Amygdala (tissue), 56 donors: Measurements from ENCODE around the gene PCDHB9.
"Not testable (repeated sequence)": the region's sequence is repeated elsewhere in the genome, so short reads cannot be mapped to it uniquely, and the experiment has no call there.

Experiments
- DNase-seq, 56 donors: peaks; one replicate each; lab custom pipeline; 2025; lab: John Stamatoyannopoulos, UW

Gene PCDHB9

DNA sequence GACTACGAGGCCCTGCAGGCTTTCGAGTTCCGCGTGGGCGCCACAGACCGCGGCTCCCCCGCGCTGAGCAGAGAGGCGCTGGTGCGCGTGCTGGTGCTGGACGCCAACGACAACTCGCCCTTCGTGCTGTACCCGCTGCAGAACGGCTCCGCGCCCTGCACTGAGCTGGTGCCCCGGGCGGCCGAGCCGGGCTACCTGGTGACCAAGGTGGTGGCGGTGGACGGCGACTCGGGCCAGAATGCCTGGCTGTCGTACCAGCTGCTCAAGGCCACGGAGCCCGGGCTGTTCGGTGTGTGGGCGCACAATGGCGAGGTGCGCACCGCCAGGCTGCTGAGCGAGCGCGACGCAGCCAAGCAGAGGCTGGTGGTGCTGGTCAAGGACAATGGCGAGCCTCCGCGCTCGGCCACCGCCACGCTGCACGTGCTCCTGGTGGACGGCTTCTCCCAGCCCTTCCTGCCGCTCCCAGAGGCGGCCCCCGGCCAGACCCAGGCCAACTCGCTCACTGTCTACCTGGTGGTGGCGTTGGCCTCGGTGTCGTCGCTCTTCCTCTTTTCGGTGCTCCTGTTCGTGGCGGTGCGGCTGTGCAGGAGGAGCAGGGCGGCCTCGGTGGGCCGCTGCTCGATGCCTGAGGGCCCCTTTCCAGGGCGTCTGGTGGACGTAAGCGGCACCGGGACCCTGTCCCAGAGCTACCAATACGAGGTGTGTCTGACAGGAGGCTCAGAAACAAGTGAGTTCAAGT lies 2.7 kb upstream of the PCDHB9 start:
- DNase-seq: not testable (repeated sequence)

DNA sequence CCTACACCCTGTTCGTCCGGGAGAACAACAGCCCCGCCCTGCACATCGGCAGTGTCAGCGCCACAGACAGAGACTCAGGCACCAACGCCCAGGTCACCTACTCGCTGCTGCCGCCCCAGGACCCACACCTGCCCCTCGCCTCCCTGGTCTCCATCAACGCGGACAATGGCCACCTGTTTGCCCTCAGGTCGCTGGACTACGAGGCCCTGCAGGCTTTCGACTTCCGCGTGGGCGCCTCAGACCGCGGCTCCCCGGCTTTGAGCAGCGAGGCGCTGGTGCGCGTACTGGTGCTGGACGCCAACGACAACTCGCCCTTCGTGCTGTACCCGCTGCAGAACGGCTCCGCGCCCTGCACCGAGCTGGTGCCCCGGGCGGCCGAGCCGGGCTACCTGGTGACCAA lies 1.7 kb downstream of the PCDHB9 start:
- DNase-seq: not testable (repeated sequence)

DNA sequence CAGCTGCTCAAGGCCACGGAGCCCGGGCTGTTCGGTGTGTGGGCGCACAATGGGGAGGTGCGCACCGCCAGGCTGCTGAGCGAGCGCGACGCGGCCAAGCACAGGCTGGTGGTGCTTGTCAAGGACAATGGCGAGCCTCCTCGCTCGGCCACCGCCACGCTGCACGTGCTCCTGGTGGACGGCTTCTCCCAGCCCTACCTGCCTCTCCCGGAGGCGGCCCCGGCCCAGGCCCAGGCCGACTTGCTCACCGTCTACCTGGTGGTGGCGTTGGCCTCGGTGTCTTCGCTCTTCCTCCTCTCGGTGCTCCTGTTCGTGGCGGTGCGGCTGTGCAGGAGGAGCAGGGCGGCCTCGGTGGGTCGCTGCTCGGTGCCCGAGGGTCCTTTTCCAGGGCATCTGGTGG lies 2.2 kb downstream of the PCDHB9 start:
- not testable (repeated sequence) for DNase-seq

DNA sequence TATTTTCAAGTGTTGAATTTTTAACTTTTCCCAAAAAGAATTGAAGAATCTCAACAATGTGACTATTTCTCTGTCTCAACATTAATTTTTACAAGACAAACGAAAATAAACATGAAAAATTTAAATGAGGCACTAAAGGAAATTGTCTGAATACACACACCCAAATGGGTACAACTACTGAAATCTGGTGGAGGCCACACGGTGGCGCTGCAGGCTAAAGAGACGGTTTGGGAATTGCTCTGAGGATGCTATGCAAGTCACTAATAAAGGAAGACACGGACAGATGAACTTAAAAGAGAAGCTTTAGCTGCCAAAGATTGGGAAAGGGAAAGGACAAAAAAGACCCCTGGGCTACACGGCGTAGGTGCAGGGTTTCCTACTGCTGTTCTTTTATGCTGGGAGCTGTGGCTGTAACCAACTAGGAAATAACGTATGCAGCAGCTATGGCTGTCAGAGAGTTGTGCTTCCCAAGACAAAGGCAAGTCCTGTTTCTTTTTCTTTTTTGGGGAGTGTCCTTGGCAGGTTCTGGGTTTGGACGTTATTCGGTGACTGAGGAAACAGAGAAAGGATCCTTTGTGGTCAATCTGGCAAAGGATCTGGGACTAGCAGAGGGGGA lies 5.3 kb downstream of the PCDHB9 start, which contains the start of gene PCDHB10:
PCDHB10 (plus strand) TSS at position 244 of the 616 bp plus-strand sequence; CDS start at position 444, 200 bp downstream.
- peak in 9 of 56 donors; percentile 2 to 62 (median 24) for DNase-seq

DNA sequence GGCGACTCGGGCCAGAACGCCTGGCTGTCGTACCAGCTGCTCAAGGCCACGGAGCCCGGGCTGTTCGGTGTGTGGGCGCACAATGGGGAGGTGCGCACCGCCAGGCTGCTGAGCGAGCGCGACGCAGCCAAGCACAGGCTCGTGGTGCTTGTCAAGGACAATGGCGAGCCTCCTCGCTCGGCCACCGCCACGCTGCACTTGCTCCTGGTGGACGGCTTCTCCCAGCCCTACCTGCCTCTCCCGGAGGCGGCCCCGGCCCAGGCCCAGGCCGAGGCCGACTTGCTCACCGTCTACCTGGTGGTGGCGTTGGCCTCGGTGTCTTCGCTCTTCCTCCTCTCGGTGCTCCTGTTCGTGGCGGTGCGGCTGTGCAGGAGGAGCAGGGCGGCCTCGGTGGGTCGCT lies 7.4 kb downstream of the PCDHB9 start:
- DNase-seq: not testable (repeated sequence)

DNA sequence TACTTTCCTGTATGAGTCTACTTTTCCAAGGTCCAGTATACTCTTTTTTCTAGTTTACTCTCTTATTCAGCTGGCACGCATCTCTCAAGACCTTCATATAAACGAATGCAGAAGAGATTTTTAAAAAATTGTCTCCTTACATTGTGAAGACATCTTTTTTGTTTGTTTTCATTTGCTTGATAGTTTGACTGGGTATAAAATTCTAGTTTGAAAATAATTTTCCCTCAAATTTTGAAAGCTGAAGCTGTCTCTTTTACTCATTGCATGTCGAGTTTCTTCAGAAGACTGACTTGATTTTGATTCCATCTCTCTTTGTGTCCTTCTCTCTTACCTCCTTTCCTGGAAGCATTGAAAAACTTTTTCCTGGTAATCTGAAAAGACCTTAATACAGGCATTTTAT lies 9.4 kb downstream of the PCDHB9 start:
- DNase-seq: no peak

DNA sequence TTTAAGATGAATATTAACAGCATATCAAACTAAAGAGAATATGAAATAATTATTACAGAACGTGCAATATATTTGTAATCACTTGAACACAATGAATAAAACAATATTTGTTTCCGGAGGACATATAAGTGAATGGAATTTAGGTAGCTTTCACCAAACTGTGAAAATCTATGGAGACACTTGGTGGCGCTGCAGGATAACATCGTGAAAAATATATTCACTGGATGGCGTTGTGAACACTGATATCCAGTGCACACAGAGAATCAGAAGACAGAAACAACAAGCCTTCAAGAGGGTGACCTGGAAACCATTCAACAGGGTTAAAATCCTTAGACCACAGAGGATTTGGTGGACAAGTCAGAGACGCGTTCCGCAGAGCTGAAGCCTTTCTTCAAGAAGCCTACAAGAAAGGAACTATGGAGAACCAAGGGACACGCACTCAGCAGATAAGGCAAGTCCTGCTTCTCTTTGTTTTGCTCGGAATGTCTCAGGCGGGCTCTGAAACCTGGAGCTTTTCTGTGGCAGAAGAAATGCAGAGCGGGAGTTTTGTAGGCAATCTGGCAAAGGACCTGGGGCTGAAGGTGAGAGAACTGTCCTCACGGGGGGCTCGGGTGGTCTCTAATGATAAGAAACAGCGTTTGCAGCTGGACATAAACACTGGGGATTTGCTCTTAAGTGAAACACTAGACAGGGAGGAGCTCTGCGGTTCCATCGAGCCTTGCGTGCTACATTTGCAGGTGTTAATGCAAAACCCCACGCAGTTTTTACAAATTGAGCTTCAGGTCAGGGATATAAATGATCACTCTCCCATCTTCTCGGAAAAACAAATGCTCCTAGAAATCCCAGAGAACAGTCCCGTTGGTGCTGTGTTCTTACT lies 12.6 kb downstream of the PCDHB9 start, which contains the start of gene PCDHB11:
PCDHB11 (plus strand) TSS at position 269 of the 877 bp plus-strand sequence; CDS start at position 417, 148 bp downstream.
- no peak for DNase-seq

DNA sequence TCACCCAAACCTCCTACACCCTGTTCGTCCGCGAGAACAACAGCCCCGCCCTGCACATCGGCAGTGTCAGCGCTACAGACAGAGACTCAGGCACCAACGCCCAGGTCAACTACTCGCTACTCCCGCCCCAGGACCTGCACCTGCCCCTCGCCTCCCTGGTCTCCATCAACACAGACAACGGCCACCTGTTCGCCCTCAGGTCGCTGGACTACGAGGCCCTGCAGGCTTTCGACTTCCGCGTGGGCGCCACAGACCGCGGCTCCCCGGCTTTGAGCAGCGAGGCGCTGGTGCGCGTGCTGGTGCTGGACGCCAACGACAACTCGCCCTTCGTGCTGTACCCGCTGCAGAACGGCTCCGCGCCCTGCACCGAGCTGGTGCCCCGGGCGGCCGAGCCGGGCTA lies 14.2 kb downstream of the PCDHB9 start:
- DNase-seq: not testable (repeated sequence)

DNA sequence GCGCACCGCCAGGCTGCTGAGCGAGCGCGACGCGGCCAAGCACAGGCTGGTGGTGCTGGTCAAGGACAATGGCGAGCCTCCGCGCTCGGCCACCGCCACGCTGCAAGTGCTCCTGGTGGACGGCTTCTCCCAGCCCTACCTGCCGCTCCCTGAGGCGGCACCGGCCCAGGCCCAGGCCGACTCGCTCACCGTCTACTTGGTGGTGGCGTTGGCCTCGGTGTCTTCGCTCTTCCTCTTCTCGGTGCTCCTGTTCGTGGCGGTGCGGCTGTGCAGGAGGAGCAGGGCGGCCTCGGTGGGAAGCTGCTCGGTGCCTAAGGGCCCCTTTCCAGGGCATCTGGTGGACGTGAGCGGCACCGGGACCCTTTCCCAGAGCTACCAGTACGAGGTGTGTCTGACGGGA lies 14.7 kb downstream of the PCDHB9 start:
- DNase-seq: not testable (repeated sequence)

DNA sequence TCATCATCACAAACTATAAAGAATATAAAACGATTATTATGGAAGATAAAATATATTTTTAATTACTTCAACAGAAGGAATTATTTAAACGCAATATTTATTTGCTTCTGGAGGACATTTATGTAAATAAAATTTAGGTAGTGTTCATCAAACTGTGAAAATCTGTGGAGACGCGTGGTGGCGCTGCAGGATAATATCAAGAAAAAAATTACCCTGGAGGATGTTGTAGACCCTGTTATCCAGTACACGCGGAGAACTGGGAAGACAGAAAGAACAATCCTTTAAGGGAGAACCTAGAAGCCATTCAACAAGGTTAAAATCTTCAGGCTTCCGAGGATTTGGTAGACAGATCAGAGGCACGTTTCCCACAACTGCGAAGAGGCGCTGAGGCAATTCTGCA lies 21.5 kb downstream of the PCDHB9 start, which contains the start of gene PCDHB12:
PCDHB12 (plus strand) TSS at position 242 of the 400 bp plus-strand sequence. CDS start 189 bp downstream, outside the sequence.
- DNase-seq: peak in 2 of 56 donors; percentile 16 to 23

DNA sequence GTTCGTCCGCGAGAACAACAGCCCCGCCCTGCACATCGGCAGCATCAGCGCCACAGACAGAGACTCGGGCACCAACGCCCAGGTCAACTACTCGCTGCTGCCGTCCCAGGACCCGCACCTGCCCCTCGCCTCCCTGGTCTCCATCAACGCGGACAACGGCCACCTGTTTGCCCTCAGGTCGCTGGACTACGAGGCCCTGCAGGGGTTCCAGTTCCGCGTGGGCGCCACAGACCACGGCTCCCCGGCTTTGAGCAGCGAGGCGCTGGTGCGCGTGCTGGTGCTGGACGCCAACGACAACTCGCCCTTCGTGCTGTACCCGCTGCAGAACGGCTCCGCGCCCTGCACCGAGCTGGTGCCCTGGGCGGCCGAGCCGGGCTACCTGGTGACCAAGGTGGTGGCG lies 23.3 kb downstream of the PCDHB9 start:
- DNase-seq: not testable (repeated sequence)

DNA sequence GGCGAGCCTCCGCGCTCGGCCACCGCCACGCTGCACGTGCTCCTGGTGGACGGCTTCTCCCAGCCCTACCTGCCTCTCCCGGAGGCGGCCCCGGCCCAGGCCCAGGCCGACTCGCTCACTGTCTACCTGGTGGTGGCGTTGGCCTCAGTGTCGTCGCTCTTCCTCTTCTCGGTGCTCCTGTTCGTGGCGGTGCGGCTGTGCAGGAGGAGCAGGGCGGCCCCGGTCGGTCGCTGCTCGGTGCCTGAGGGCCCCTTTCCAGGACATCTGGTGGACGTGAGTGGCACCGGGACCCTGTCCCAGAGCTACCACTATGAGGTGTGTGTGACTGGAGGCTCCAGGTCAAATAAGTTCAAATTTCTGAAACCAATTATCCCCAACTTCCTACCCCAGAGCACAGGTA lies 23.9 kb downstream of the PCDHB9 start:
- DNase-seq: not testable (repeated sequence)

DNA sequence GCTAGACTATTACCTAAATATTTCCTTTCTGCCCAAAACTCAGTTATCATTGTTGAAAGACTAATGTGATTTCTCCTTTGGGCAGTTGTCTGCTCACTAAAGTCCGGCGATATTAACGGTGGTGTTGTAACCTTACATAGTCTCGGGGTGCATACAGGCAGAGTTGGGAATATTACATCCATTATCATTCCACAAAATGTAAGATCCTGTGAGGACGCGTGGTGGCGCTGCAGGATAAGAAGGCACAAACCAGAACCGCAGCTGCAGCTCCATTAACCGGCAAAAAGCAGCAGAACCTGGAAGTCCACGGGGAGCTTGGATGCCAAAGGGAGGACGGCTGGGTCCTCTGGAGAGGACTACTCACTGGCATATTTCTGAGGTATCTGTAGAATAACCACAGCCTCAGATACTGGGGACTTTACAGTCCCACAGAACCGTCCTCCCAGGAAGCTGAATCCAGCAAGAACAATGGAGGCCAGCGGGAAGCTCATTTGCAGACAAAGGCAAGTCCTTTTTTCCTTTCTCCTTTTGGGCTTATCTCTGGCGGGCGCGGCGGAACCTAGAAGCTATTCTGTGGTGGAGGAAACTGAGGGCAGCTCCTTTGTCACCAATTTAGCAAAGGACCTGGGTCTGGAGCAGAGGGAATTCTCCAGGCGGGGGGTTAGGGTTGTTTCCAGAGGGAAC lies 26.8 kb downstream of the PCDHB9 start, which contains the start of gene PCDHB13:
PCDHB13 (plus strand) TSS at position 264 of the 684 bp plus-strand sequence; CDS start at position 469, 205 bp downstream.
- peak in 10 of 56 donors; percentile 4 to 40 (median 10) for DNase-seq

DNA sequence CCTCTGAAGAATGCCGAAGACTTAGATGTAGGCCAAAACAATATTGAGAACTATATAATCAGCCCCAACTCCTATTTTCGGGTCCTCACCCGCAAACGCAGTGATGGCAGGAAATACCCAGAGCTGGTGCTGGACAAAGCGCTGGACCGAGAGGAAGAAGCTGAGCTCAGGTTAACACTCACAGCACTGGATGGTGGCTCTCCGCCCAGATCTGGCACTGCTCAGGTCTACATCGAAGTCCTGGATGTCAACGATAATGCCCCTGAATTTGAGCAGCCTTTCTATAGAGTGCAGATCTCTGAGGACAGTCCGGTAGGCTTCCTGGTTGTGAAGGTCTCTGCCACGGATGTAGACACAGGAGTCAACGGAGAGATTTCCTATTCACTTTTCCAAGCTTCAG lies 27.6 kb downstream of the PCDHB9 start:
- DNase-seq: not testable (repeated sequence)

DNA sequence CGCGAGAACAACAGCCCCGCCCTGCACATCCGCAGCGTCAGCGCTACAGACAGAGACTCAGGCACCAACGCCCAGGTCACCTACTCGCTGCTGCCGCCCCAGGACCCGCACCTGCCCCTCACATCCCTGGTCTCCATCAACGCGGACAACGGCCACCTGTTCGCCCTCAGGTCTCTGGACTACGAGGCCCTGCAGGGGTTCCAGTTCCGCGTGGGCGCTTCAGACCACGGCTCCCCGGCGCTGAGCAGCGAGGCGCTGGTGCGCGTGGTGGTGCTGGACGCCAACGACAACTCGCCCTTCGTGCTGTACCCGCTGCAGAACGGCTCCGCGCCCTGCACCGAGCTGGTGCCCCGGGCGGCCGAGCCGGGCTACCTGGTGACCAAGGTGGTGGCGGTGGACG lies 28.5 kb downstream of the PCDHB9 start:
- not testable (repeated sequence) for DNase-seq

DNA sequence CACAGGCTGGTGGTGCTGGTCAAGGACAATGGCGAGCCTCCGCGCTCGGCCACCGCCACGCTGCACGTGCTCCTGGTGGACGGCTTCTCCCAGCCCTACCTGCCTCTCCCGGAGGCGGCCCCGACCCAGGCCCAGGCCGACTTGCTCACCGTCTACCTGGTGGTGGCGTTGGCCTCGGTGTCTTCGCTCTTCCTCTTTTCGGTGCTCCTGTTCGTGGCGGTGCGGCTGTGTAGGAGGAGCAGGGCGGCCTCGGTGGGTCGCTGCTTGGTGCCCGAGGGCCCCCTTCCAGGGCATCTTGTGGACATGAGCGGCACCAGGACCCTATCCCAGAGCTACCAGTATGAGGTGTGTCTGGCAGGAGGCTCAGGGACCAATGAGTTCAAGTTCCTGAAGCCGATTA lies 29.1 kb downstream of the PCDHB9 start:
- DNase-seq: not testable (repeated sequence)

DNA sequence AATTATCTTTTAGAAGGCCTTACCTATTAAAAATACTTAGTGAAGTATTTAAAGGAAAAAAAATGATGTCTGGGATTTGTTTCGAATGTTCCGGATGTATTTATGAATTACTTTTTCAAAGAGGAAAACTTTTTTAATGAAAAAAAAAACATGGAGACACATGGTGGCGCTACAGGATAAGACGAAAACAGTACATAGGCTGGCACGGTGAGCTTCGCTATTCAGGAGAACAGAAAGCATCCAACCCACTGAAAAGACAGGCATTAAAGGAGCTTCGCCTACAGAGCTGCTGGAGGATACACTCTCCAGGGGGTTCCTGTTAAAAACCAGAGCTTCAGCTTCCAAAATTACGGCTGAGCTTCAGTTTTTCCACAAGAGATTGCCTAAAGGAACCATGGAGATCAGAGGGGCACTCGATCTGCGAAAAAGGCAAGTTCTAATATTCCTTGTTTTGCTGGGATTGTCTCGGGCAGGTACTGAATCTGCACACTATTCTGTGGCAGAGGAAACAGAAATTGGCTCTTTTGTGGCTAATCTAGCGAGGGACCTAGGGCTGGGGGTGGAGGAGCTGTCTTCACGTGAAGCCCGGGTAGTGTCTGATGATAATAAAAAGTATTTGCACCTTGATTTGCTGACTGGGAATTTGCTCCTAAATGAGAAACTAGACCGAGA lies 36.3 kb downstream of the PCDHB9 start, which contains the start of gene PCDHB14:
PCDHB14 (plus strand) TSS at position 232 of the 672 bp plus-strand sequence; CDS start at position 395, 163 bp downstream.
- DNase-seq: no peak

DNA sequence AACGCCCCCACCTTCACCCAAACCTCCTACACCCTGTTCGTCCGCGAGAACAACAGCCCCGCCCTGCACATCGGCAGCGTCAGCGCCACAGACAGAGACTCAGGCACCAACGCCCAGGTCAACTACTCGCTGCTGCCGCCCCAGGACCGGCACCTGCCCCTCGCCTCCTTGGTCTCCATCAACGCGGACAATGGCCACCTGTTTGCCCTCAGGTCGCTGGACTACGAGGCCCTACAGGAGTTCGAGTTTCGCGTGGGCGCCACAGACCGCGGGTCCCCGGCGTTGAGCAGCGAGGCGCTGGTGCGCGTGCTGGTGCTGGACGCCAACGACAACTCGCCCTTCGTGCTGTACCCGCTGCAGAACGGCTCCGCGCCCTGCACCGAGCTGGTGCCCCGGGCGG lies 37.9 kb downstream of the PCDHB9 start:
- DNase-seq: not testable (repeated sequence)

DNA sequence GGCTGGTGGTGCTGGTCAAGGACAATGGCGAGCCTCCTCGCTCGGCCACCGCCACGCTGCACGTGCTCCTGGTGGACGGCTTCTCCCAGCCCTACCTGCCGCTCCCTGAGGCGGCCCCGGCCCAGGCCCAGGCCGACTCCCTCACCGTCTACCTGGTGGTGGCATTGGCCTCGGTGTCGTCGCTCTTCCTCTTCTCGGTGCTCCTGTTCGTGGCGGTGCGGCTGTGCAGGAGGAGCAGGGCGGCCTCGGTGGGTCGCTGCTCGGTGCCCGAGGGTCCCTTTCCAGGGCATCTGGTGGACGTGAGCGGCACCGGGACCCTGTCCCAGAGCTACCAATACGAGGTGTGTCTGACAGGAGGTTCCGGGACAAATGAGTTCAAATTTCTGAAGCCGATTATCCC lies 38.5 kb downstream of the PCDHB9 start:
- DNase-seq: not testable (repeated sequence)
